ENCODE data around the gene ELMO1.
A peak's percentile ranks its signal among the peaks of the same experiment; 100 is the strongest.

Gene ELMO1

DNA sequence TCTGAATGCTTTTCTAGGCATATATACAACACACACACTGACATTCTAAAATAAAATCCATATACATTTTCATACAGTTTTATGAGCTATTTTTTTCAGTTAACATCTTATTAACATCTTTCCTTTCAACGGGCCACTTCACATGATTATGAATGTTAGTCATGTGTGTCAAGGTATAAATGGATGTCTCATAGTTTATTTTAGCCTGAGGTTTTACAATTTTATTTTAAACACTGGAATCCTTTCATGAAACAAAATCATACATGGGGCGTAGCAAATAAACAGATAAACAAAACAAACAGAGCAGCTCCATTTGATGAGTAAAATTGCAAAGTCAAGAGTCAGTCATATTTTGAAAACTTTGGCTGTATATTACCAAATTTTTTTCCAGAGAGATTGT lies 604.3 kb downstream of the ELMO1 start:
- H3K4me3 ChIP-seq (ENCODE audit: low read length), result no peak overlapping the region
- DNase-seq (ENCODE audit: low read depth, low spot score), result no peak

DNA sequence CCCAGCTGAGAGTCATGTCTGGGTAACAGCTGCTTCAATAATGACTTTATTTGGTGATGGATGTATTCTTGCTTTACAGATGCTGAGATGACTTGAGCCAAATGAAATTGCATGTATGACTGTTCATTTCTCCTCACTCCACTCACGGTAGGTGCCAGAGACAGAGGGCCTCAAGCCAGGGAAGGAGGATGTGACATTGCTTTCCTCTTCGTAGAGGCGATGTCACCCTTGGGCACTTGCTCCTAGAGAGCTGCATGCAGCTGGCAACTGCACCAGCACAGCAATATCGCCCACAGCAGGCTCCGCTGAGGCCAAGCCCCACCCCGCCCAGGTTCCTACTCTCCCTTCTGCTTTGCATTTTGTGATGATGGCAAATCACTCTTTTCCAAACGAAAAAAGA lies 607.8 kb downstream of the ELMO1 start:
- no peak overlapping the region for H3K4me3 ChIP-seq (ENCODE audit: low read length)
- DNase-seq (ENCODE audit: low read depth, low spot score), result no peak

DNA sequence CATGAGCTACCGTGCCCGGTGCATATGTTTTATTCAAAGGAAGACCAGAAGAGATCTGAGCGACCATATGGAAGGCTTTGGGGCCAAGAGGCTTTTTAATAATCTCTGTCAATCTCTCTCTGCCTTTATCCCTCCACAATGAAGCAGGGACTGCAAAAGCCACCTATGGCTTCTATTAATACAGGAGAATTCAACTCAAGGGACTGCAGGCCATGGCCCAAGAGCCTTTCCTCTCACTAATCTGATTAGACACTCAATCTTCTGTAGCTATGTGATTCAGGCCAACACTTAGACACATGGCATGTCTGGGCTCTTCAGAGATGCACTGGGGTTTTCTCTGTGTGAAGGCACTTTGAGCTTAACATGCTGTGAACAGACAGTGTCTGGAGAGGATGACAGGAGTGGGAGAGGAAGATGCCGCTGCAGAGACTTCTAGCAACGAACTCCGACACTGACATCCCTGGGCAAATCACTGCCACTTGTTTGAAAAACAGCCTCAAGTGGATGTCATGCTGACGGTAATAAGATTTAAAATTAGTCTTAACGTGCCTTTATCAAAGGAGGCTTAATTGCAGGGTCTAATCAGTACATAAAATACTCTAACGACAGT lies 609.9 kb downstream of the ELMO1 start:
- H3K4me3 ChIP-seq (ENCODE audit: low read length), result no peak overlapping the region
- no peak for DNase-seq (ENCODE audit: low read depth, low spot score)

DNA sequence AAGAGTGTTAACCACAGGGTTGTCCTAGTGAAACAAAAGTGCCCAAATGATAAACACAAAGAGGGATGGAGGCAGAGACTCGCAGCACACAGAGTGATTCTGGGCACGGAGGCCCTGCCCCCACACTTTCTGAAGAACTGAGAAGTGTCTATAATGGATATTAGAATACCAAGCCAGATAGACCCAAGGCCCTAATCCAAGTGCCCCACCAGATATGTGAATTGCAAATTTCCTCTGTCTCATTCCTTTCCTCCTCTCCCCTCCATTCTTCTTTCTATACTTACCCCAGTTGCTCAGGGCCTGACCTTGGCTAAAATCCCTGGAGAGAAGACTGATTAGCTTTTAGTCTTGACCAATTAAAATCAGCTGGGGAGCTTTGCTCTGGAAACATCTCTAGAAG lies 617.6 kb downstream of the ELMO1 start:
- DNase-seq (ENCODE audit: low read depth, low spot score), result no peak
- no peak overlapping the region for H3K4me3 ChIP-seq (ENCODE audit: low read length)

DNA sequence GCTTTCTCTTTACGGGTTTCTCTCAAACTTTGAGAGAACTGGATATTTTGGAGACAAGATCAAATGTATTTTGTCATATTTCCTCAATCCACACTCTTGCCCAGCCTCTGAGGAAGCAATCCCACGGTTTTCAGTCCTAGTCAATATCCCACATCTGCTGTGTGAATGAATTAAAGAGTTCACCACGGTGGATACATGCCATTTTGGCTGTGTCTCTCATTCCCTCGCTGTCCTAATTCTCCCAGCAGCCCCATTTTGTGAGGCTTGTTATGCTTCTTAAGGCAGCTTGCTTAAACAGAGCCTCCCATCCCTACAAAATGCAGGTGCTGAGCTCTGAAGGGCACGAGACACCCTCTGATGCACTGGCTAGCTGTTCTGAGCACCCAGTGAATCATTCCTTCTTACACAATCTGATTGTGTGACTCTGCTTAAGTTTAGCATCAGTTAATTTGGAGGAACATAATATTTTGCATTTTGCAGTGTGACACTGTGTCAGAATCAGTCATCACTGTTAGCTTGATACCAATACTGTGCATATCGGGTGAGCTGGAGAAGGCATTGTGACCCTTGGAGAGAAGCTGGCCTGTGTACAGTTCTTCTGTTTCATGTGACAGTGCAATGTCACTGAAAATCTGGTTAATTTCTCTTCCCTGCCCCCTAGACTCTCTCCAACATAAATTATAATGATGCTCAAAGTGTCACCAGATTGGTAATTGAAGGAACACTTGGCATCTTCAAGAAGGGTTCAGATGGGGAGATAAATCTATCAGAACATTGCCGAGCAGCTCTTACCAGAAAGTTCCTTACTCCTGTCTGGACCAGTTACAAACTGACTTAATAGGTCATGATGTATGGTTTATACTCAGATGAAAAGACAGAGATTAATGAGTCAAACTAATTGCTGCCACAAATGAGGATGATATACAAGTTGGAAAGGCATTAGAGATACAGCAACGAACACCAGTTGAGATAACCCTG lies 620.6 kb downstream of the ELMO1 start:
- H3K4me3 ChIP-seq (ENCODE audit: low read length), result no peak overlapping the region
- no peak for DNase-seq (ENCODE audit: low read depth, low spot score)

DNA sequence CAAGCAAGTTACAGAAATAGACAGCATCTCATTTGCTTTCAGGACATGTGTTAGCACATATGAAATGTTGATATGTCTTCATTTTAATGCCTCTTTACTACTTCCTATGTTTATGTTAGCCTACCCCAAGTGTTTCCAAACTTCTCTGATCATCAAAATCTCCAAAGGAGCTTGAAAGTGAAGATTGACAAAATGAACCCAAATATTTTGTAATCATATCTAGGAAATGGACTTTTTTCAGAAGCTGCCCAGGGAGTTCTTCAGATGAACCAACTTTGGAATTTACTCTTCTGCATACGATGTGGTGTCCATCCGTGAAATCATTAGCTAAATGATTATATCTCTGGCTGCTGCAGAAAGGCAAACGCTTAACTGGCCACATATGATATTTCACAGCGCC lies 623.2 kb downstream of the ELMO1 start:
- DNase-seq (ENCODE audit: low read depth, low spot score), result no peak
- H3K4me3 ChIP-seq (ENCODE audit: low read length), result no peak overlapping the region

DNA sequence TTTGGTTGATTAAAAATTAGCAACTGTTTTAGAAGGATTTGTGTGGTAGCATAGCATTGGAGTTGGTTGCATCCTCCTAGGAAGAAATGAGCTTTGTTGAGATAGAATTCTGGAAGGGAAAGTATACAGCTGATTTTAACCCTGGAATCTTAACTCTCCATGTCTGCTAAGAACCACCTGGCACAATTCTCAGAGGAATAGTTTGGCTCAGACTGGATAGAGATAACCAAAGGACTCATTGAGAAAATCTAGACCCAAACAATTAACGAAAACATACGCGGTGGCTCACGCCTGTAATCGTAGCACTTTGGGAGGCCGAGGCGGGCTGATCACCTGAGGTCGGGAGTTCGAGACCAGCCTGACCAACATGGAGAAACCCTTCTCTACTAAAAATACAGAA lies 625.3 kb downstream of the ELMO1 start:
- no peak for DNase-seq (ENCODE audit: low read depth, low spot score)
- no peak overlapping the region for H3K4me3 ChIP-seq (ENCODE audit: low read length)

DNA sequence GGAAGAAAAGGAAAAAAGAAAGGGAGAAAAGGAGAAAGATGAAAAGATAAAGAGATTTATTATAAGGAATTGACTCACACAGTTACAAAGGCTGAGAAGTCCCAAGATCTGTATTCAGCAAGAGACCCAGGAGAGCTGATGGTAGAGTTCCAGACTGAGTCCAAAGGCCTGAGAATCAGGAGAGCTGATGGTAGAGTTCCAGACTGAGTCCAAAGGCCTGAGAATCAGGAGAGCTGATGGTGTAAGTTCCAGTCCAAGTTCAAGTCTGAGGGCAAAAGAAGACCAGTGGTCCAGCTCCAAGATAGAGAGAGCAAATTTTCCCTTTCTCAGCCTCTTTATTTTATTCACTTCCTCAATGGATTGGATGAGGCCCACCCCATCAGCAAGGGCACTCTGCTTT lies 627.0 kb downstream of the ELMO1 start:
- no peak overlapping the region for H3K4me3 ChIP-seq (ENCODE audit: low read length)
- DNase-seq (ENCODE audit: low read depth, low spot score), result no peak

DNA sequence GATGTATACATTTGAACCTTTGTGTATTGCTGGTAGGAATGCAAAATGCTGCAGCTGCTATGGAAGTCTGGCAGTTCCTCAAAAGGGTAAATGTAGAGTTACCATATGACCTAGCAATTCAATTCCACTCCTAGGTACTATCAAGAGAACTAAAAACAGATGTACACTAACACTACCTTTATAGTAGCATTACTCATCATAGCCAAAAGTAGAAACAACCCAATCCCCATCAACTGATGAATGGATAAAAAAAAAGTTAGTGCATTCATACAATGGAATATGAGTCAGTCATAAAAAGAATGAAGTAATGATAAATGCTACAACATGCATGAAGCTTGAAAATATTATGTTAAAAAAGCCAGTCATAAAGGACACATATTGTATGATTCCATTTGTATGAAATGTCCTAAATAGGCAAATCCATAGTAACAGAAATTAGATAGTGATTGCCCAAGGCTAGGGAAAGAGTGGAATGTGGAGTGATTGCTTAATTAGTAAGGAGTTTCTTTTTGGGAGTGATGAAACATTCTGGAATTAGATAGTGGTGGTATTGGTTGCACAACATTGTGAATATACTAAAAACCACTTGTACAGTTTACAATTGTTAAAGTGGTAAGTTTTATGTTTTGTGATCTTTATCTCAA lies 628.0 kb downstream of the ELMO1 start:
- no peak overlapping the region for H3K4me3 ChIP-seq (ENCODE audit: low read length)
- no peak for DNase-seq (ENCODE audit: low read depth, low spot score)

DNA sequence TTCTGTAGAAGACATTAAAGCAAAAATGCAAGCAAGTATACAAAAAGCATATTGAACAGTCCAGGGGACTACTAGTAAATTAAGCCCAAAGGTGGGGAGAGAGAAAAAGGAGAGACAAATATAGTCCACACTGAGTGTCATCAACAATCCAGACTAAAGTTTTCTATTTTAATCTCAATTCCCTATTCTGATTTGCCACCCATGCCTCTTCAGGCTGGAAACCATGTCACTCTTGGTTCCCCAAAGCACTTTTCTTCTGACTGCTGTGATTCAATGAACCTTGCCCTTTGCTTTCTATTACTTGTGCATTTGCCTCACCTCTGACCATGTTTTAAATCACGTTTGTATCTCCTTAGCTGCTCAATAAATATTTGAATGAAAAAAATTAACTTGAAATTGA lies 629.0 kb downstream of the ELMO1 start:
- H3K4me3 ChIP-seq (ENCODE audit: low read length), result no peak overlapping the region
- DNase-seq (ENCODE audit: low read depth, low spot score), result no peak

DNA sequence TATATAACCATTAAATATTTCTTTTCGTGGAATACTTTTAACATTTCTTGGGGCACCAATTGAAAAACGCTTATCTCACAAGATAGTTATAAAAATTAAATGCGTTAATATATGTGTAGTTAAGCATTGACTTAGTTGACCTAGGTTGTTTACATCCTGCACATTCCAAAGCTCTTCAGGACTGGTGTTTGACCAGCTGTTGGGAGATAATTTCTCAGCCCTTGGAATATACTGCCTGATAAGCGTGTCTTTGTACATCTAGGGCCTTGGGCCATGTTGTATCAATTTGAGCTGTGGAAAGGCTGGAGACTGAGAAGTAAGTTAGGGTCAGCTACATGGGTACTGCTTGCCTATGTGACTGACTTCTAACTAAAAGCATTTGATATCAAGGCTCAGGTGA lies 634.4 kb downstream of the ELMO1 start:
- DNase-seq (ENCODE audit: low read depth, low spot score), result no peak
- no peak overlapping the region for H3K4me3 ChIP-seq (ENCODE audit: low read length)

DNA sequence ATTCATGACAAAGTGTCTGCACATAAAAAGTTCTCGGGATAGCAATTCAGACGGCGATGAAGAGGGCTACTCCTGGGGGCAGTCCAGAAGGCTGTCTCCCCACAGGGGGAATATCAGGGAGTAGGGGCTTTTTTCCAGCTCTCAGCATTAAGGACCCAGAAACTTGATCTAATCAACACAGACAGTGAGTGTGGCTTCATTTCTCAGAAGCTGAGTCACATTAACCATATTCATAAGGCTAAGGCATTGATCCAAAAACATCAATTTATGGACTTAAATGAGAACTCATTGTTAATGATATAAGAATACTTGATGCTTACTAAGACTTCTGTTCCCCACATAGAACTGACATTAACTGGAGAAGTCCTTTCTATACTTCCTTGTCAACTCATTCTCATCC lies 636.9 kb downstream of the ELMO1 start:
- no peak for DNase-seq (ENCODE audit: low read depth, low spot score)
- H3K4me3 ChIP-seq (ENCODE audit: low read length), result no peak overlapping the region

DNA sequence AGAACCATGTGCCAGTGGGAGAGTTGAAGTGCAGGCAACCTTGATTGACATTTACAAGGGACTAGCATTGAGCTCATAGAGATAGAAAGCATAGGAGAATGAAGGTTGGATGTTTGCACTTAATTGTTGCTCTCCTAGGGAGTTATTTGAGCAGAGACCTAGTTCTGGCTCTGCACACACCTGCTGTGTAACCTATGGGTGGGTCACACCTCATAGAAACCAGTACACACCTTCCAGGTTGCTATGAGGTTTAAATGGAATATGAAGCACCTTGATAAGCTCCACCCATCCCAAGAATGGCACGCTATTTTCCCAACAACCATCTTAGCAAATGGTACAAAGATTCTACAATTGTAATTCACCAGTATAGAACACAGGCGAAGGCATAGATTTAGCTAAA lies 638.2 kb downstream of the ELMO1 start:
- no peak overlapping the region for H3K4me3 ChIP-seq (ENCODE audit: low read length)
- no peak for DNase-seq (ENCODE audit: low read depth, low spot score)

DNA sequence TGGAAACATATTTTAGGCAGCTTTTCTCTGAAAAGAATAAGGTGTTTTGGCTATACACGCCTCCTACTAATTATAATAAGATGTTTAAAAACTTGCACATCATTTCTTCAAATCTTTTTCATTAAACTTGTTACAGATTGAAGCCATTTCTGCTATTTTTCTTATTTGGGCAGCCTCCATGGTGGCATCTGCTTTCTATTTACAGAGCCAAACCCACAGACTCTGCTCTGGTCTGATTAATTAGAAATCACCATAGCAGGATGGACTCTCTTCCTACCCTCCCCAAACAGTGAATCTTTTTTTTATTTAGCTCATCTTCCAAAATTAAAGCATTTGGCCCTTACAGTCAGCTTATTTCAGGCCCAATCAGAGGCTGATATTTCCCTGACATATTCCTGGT lies 638.6 kb downstream of the ELMO1 start:
- DNase-seq (ENCODE audit: low read depth, low spot score), result no peak
- H3K4me3 ChIP-seq (ENCODE audit: low read length), result no peak overlapping the region

DNA sequence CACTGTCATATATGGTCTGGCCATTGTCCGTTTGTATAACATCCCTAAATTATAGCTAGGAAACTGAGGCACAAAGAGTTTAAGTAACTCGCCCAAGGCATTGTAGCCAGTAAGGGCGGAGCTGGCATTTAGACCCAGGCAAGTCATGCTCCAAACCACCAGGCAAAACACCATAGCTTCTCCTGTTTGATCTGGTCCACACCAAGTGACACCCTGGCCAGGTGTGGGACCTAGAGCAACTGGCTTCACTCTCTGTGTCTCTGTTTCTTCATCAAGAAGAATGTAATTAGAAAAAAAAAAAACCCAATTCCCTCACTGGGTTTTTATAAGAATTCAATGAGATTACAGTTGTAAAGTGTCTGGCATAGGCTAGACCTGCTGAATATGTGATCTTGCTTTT lies 639.2 kb downstream of the ELMO1 start:
- no peak for DNase-seq (ENCODE audit: low read depth, low spot score)
- no peak overlapping the region for H3K4me3 ChIP-seq (ENCODE audit: low read length)

DNA sequence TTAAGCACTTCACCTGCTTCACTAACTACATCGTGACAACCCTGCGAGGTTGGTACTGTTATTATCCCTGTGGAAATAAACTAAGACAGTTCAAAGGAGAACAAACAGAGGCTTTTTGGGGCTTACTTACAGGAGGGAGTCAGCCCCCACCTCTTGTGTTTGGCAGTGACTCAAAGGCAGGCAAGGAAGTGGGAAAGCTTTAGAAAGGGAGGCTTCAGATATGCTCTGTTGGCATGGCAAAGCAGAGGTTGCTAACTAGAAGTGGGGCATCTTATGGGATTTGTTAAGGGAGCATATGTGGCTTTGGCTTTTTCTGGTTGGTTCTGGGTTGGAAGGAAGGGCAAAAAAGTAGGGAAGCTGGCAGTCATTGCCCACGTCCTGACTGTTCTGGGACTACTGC lies 639.6 kb downstream of the ELMO1 start:
- no peak overlapping the region for H3K4me3 ChIP-seq (ENCODE audit: low read length)
- DNase-seq (ENCODE audit: low read depth, low spot score), result peak; percentile 14

DNA sequence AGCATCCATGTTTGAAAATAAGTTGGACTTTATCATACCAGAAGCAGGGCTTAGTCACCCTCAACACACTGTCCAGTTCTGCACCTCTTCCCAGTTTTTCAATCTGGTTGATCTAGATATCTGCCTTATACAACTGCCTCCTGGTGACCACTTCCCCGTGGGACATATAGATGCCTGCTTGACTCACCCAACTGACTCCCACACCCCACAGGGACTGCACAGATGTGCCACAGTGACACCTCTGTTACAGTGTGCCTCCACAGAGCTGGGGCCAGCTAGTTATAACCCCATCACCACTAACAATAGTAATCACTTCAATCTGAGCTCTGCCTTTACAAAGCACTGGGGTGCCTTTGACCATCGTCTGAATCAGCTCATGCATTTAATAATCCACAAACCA lies 641.8 kb downstream of the ELMO1 start:
- DNase-seq (ENCODE audit: low read depth, low spot score), result no peak
- H3K4me3 ChIP-seq (ENCODE audit: low read length), result no peak overlapping the region

Data from Jurkat, Clone E6-1 (cell line).